SK-N-SH (cell line): ENCODE data around the gene SCARB1. TPM values are rescaled to one million over a fixed set of nuclear protein-coding genes. Genes with fewer than 3 reads are reported as not detected.

Experiments used
- CTCF ChIA-PET: fragments of 300-600, 350-600 bp; formaldehyde crosslinking; extraction: SDS; loops from one replicate; lab custom pipeline; 2021; lab: Yijun Ruan, JAX
- POLR2A ChIA-PET: fragments of 350-600 bp; sonication (Branson Sonifier 250); formaldehyde crosslinking; extraction: SDS; loops from one replicate; lab custom pipeline; 2020; ENCODE audit warnings: antibody characterized with exemption, inconsistent platforms; lab: Yijun Ruan, JAX
- DNase-seq: peaks from one replicate; pipeline ENCODE4 v3.0.0; 2012
- H2AFZ ChIP-seq: fragments of 200-600 bp; sonication (generic); 2 replicates; pipeline ENCODE4 v1.8.1; 2016; ENCODE audit warnings: antibody characterized with exemption, mild to moderate bottlenecking, low read depth
- H3F3A ChIP-seq: fragments of 200-600 bp; sonication (generic); replicated peaks from 2 replicates; pipeline ENCODE3; 2016; ENCODE audit warnings: antibody characterized with exemption, mild to moderate bottlenecking; ENCODE audit not compliant: insufficient read depth
- H3K27ac ChIP-seq, 2 experiments: fragments of 200-500 bp in 1 of 2; fragments of 200-600 bp in 1 of 2; sonication (Bioruptor generic) in 1 of 2; sonication (generic), shearing (Covaris generic) in 1 of 2; 2 replicates each; pipeline versions ENCODE4 v1.5.1 to v1.6.1; 2014 to 2016; ENCODE audit warnings: low read depth in 2 of 2, inconsistent platforms in 1 of 2, low read length in 1 of 2, mild to moderate bottlenecking in 1 of 2, mixed read lengths in 1 of 2
- H3K27me3 ChIP-seq: fragments of 200-600 bp; sonication (generic), shearing (Covaris generic); 2 replicates; pipeline ENCODE4 v1.6.1; 2016; ENCODE audit warnings: mixed run types; ENCODE audit not compliant: insufficient read depth
- H3K36me3 ChIP-seq, 2 experiments: fragments of 200-500 bp in 1 of 2; fragments of 200-600 bp in 1 of 2; sonication (Bioruptor generic) in 1 of 2; sonication (generic) in 1 of 2; replicated peaks in 1 of 2; 2 replicates each; pipeline versions ENCODE3 to v1.5.1; 2014 to 2016; ENCODE audit warnings: low read length in 1 of 2, mild to moderate bottlenecking in 1 of 2; ENCODE audit not compliant: insufficient read depth in 2 of 2, control insufficient read depth in 1 of 2
- H3K4me1 ChIP-seq, 2 experiments: fragments of 200-500 bp in 1 of 2; fragments of 200-600 bp in 1 of 2; sonication (Bioruptor generic) in 1 of 2; sonication (generic), shearing (Covaris generic) in 1 of 2; 2 replicates each; pipeline versions ENCODE4 v1.5.1 to v1.6.1; 2014 to 2016; ENCODE audit warnings: low read depth in 1 of 2, low read length in 1 of 2, mixed run types in 1 of 2; ENCODE audit not compliant: insufficient read depth in 2 of 2, control insufficient read depth in 1 of 2
- H3K4me2 ChIP-seq: fragments of 200-600 bp; sonication (generic), shearing (Covaris generic); 2 replicates; pipeline ENCODE4 v1.6.1; 2017; ENCODE audit warnings: mixed run types
- H3K4me3 ChIP-seq, 2 experiments: fragments of 200-500 bp in 1 of 2; fragments of 200-600 bp in 1 of 2; sonication (Bioruptor generic) in 1 of 2; sonication (generic), shearing (Covaris generic) in 1 of 2; 2 replicates each; pipeline versions ENCODE4 v1.5.1 to v1.8.1; 2014 to 2016; ENCODE audit warnings: low read depth in 2 of 2, inconsistent platforms in 1 of 2, low read length in 1 of 2, mild to moderate bottlenecking in 1 of 2, mixed read lengths in 1 of 2, moderate library complexity in 1 of 2
- H3K79me2 ChIP-seq: fragments of 200-600 bp; sonication (generic); 2 replicates; pipeline ENCODE4 v1.8.1; 2017; ENCODE audit warnings: mild to moderate bottlenecking; ENCODE audit not compliant: insufficient read depth
- H3K9ac ChIP-seq: fragments of 200-600 bp; sonication (generic); 2 replicates; pipeline ENCODE4 v1.6.1; 2017; ENCODE audit warnings: mixed run types
- H3K9me2 ChIP-seq: fragments of 200-600 bp; sonication (generic); 2 replicates; pipeline ENCODE4 v1.6.1; 2017; ENCODE audit warnings: mixed run types
- H3K9me3 ChIP-seq: fragments of 200-600 bp; sonication (generic); 2 replicates; pipeline ENCODE4 v1.6.1; 2017; ENCODE audit warnings: mixed run types, mild to moderate bottlenecking, moderate library complexity
- H4K20me1 ChIP-seq: fragments of 200-600 bp; sonication (generic); 2 replicates; pipeline ENCODE4 v1.6.1; 2017; ENCODE audit warnings: mild to moderate bottlenecking, mixed run types; ENCODE audit not compliant: insufficient read depth
- EP300 ChIP-seq, 2 experiments: IDR thresholded peaks; 2 replicates each; pipeline versions ENCODE4 v1.4.0 to v1.6.1; 2012; ENCODE audit warnings: borderline replicate concordance in 1 of 2, low read depth in 1 of 2, low read length in 1 of 2
- FOSL2 ChIP-seq: IDR thresholded peaks from 2 replicates; pipeline ENCODE4 v1.4.0; 2012; ENCODE audit warnings: low read depth, mild to moderate bottlenecking, moderate library complexity, borderline replicate concordance
- FOXM1 ChIP-seq: IDR thresholded peaks from 2 replicates; pipeline ENCODE4 v1.4.0; 2012; ENCODE audit warnings: low read depth, mild to moderate bottlenecking
- GATA2 ChIP-seq: sonication (generic); formaldehyde crosslinking; IDR thresholded peaks from 2 replicates; pipeline ENCODE4 v1.5.0; 2020; ENCODE audit warnings: mild to moderate bottlenecking, missing genetic modification reagents
- NFIC ChIP-seq: IDR thresholded peaks from 2 replicates; pipeline ENCODE4 v1.4.0; 2012; ENCODE audit warnings: borderline replicate concordance
- NRF1 ChIP-seq: IDR thresholded peaks from 2 replicates; pipeline ENCODE4 v1.6.1; 2012; ENCODE audit warnings: low read depth, mild to moderate bottlenecking, low read length
- POLR2AphosphoS5 ChIP-seq: IDR thresholded peaks from 2 replicates; pipeline ENCODE4 v1.6.1; 2012; ENCODE audit warnings: low read depth, low read length
- RAD21 ChIP-seq: IDR thresholded peaks from 2 replicates; pipeline ENCODE4 v1.6.1; 2012; ENCODE audit warnings: mild to moderate bottlenecking, low read length
- RCOR1 ChIP-seq: fragments of 150-350 bp; IDR thresholded peaks from 2 replicates; pipeline ENCODE4 v1.6.1; 2017; ENCODE audit warnings: antibody characterized with exemption, low read length
- RXRA ChIP-seq: IDR thresholded peaks from 2 replicates; pipeline ENCODE4 v1.4.0; 2012; ENCODE audit warnings: low read depth, mild to moderate bottlenecking, borderline replicate concordance
- USF1 ChIP-seq: IDR thresholded peaks from 2 replicates; pipeline ENCODE4 v1.4.0; 2012; ENCODE audit warnings: low read depth, borderline replicate concordance
- YY1 ChIP-seq: IDR thresholded peaks from 2 replicates; pipeline ENCODE4 v1.4.0; 2012; ENCODE audit warnings: low read depth, mild to moderate bottlenecking
- WGBS: methylation state at CpG from one replicate; pipeline ENCODE4 v1.1.6; 2017; ENCODE audit warnings: low lambda C conversion rate; 5-methylcytosine and 5-hydroxymethylcytosine counted together
- polyA plus RNA-seq, 3 experiments: library from polyadenylated mRNA; depleted of rRNA; stranded (reverse); fragments of >200 nt; gene quantifications; 2 replicates each; pipeline ENCODE4 v1.2.3, GENCODE V29; 2012
- TF ChIP-seq, protein P1 (sequence below): IDR thresholded peaks from 2 replicates; pipeline ENCODE4; 2012
- TF ChIP-seq, protein P2 (sequence below): fragments of 200-600 bp; sonication (generic); IDR thresholded peaks from 2 replicates; pipeline ENCODE4 v1.6.1; 2017; ENCODE audit warnings: antibody characterized with exemption, mild to moderate bottlenecking, moderate library complexity

Gene SCARB1
- polyA plus RNA-seq, 1 of the 3 experiments (the other 2 are of a cell fraction), result 33.0 TPM

- TF ChIP-seq RXRA, result no peak
- TF ChIP-seq NRF1, result no peak
- TF ChIP-seq FOXM1, result no peak
- no peak for TF ChIP-seq GATA2 (CRISPR knock-in tag)
- no peak for TF ChIP-seq FOSL2
- no peak for TF ChIP-seq YY1
- no peak for TF ChIP-seq POLR2AphosphoS5
- TF ChIP-seq RCOR1, result no peak
- TF ChIP-seq, protein P1, sequence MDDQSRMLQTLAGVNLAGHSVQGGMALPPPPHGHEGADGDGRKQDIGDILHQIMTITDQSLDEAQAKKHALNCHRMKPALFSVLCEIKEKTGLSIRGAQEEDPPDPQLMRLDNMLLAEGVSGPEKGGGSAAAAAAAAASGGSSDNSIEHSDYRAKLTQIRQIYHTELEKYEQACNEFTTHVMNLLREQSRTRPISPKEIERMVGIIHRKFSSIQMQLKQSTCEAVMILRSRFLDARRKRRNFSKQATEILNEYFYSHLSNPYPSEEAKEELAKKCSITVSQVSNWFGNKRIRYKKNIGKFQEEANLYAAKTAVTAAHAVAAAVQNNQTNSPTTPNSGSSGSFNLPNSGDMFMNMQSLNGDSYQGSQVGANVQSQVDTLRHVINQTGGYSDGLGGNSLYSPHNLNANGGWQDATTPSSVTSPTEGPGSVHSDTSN, result no peak
- Histone ChIP-seq H3K9ac (no peak overlapping the region), H3K27ac (no peak overlapping the region), H3K4me3 (no peak overlapping the region), H3K9me3 (no peaks in the 10 kb centered on the region), H4K20me1 (no peaks in the 10 kb centered on the region), H3K9me2 (no peaks in the 10 kb centered on the region), H2AFZ (no peak overlapping the region), H3K4me2 (no peak overlapping the region), H3K4me1 (peaks cover 0 to 8% of the 10 kb centered on the region in 2 experiments; a peak in 1 of 4 replicates), H3K79me2 (no peaks in the 10 kb centered on the region), H3K36me3 (no peaks in the 10 kb centered on the region), H3K27me3 (no peaks in the 10 kb centered on the region), H3F3A (no peaks in the 10 kb centered on the region)
- 96% methylated on average over 2 of the region's 2 CpGs for WGBS
- no peak for DNase-seq
- ChIA-PET POLR2A (no interaction called here), CTCF (interaction anchor here (1.1 to 1.3 kb wide), 2 partner anchors 22 to 332 kb away, joined by 3 to 4 read pairs; no protein-coding TSS in a partner anchor)
These were observed 131.8 kb downstream of the SCARB1 start for GRCh38 chr12:124731869-124732268.

- peaks cover 0 to 15% of the 10 kb centered on the region in 2 experiments; a peak in 1 of 4 replicates for H3K4me1 ChIP-seq
- H3F3A ChIP-seq, result no peaks in the 10 kb centered on the region
- peak overlapping the region in 1 of 2 experiments; percentile 1; a peak in 1 of 4 replicates for H3K27ac ChIP-seq
- no peaks in the 10 kb centered on the region for H3K36me3 ChIP-seq
- no peak overlapping the region for H3K4me2 ChIP-seq
- TF ChIP-seq NFIC, result 0 out of 2 replicates have a peak, but pooled peaks have one; percentile 14
- TF ChIP-seq POLR2AphosphoS5, result no peak
- TF ChIP-seq EP300 (IDR thresholded peaks at IDR 0.05; ENCODE audit: borderline replicate concordance in 1 of 2, low read depth in 1 of 2, low read length in 1 of 2), result no peak
- 53% methylated on average over 3 of the region's 3 CpGs for WGBS
- CTCF ChIA-PET, result interaction anchor here (0.6 kb wide), 1 partner anchor 27 kb away, joined by 3 read pairs; no protein-coding TSS in a partner anchor
- POLR2A ChIA-PET, result no interaction called here
- no peaks in the 10 kb centered on the region for H3K79me2 ChIP-seq
- H2AFZ ChIP-seq, result no peak overlapping the region
- no peak for DNase-seq
- H3K9me2 ChIP-seq, result no peaks in the 10 kb centered on the region
- no peaks in the 10 kb centered on the region for H3K27me3 ChIP-seq
- no peaks in the 10 kb centered on the region for H4K20me1 ChIP-seq
- no peak overlapping the region for H3K4me3 ChIP-seq
- no peaks in the 10 kb centered on the region for H3K9me3 ChIP-seq
- no peak overlapping the region for H3K9ac ChIP-seq
These were observed 133.2 kb downstream of the SCARB1 start for GRCh38 chr12:124730455-124730932.

DNA sequence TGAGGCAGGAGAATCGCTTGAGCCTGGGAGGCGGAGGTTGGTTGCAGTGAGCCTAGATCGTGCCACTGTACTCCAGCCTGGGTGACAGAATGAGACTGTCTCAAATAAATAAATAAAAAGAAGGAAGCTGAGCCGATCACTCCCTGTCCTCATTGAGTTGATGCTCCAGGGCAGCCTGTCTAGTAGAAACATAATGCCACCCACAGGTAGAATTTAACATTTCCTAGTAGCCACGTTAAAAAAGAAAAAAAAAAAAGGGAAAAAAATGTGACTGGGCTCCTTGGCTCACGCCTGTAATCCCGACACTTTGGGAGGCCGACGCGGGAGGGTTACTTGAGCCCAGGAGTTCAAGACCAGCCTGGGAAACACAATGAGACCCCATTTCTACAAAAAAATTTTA, 135.7 kb downstream of the SCARB1 start:
- no peaks in the 10 kb centered on the region for H3K79me2 ChIP-seq
- H3K4me1 ChIP-seq, result peaks cover 0 to 15% of the 10 kb centered on the region in 2 experiments; a peak in 1 of 4 replicates
- no peaks in the 10 kb centered on the region for H3K36me3 ChIP-seq
- H3F3A ChIP-seq, result no peaks in the 10 kb centered on the region
- DNase-seq, result no peak
- no peak overlapping the region for H3K4me3 ChIP-seq
- H2AFZ ChIP-seq, result no peak overlapping the region
- WGBS, result 91% methylated on average over 10 of the region's 10 CpGs
- no peaks in the 10 kb centered on the region for H3K9me2 ChIP-seq
- H3K4me2 ChIP-seq, result no peak overlapping the region
- H3K27ac ChIP-seq, result no peak overlapping the region
- no peaks in the 10 kb centered on the region for H4K20me1 ChIP-seq
- H3K27me3 ChIP-seq, result no peaks in the 10 kb centered on the region
- TF ChIP-seq, protein P2, sequence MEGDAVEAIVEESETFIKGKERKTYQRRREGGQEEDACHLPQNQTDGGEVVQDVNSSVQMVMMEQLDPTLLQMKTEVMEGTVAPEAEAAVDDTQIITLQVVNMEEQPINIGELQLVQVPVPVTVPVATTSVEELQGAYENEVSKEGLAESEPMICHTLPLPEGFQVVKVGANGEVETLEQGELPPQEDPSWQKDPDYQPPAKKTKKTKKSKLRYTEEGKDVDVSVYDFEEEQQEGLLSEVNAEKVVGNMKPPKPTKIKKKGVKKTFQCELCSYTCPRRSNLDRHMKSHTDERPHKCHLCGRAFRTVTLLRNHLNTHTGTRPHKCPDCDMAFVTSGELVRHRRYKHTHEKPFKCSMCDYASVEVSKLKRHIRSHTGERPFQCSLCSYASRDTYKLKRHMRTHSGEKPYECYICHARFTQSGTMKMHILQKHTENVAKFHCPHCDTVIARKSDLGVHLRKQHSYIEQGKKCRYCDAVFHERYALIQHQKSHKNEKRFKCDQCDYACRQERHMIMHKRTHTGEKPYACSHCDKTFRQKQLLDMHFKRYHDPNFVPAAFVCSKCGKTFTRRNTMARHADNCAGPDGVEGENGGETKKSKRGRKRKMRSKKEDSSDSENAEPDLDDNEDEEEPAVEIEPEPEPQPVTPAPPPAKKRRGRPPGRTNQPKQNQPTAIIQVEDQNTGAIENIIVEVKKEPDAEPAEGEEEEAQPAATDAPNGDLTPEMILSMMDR, result no peak
- no peak for TF ChIP-seq USF1
- TF ChIP-seq RAD21, result peak; percentile 50
- H3K9ac ChIP-seq, result no peak overlapping the region
- H3K9me3 ChIP-seq, result no peaks in the 10 kb centered on the region
- CTCF ChIA-PET, result interaction anchor here (1.2 to 1.8 kb wide), 2 partner anchors 40 to 675 kb away, joined by 3 to 4 read pairs; no protein-coding TSS in a partner anchor
- POLR2A ChIA-PET, result no interaction called here
